Kidney epithelial cell (primary cell): ENCODE measurements around the gene VPS50. TPM values are rescaled to one million over a fixed set of nuclear protein-coding genes. Genes with fewer than 3 reads are reported as not detected.
"Not testable (repeated sequence)": the region's sequence is repeated elsewhere in the genome, so short reads cannot be mapped to it uniquely, and the experiment has no call there.

Experiments
- DNase-seq: peaks from one replicate; pipeline ENCODE4 v3.0.0-alpha.2; 2010; ENCODE audit warnings: low read depth
- H3K27me3 ChIP-seq: 2 replicates; pipeline ENCODE4 v1.6.0; 2011; ENCODE audit warnings: low read length; ENCODE audit not compliant: control insufficient read depth, insufficient read depth
- H3K36me3 ChIP-seq: 2 replicates; pipeline ENCODE4 v1.5.1; 2011; ENCODE audit warnings: low read length; ENCODE audit not compliant: control insufficient read depth, insufficient read depth
- H3K4me3 ChIP-seq: 2 replicates; pipeline ENCODE4 v1.5.1; 2011; ENCODE audit warnings: low read depth, mild to moderate bottlenecking, control low read depth, low read length
- CTCF ChIP-seq: IDR thresholded peaks from 2 replicates; pipeline ENCODE4 v1.5.1; 2011; ENCODE audit warnings: mild to moderate bottlenecking, moderate library complexity, low read length, control low read depth, inconsistent platforms; ENCODE audit not compliant: insufficient read depth, poor library complexity, severe bottlenecking
- total RNA-seq: library from RNA; depleted of rRNA; stranded (reverse); fragments of >200 nt; gene quantifications from 2 replicates; pipeline ENCODE4 v1.2.3, GENCODE V29; 2015

Gene VPS50
- total RNA-seq, 1 donor from 2014 or later = 18.3 TPM

- no peak for DNase-seq
- Histone ChIP-seq H3K27me3 (no peaks in the 10 kb centered on the region), H3K36me3 (no peaks in the 10 kb centered on the region), H3K4me3 (no peak overlapping the region)
- no peak for TF ChIP-seq CTCF
Observed at GRCh38 chr7:93307943-93308342, 75.8 kb downstream of the VPS50 start.

- Histone ChIP-seq H3K27me3 (no peaks in the 10 kb centered on the region), H3K36me3 (no peaks in the 10 kb centered on the region), H3K4me3 (no peak overlapping the region)
- no peak for TF ChIP-seq CTCF
- no peak for DNase-seq
Observed at GRCh38 chr7:93310346-93310745, 78.2 kb downstream of the VPS50 start.

DNA sequence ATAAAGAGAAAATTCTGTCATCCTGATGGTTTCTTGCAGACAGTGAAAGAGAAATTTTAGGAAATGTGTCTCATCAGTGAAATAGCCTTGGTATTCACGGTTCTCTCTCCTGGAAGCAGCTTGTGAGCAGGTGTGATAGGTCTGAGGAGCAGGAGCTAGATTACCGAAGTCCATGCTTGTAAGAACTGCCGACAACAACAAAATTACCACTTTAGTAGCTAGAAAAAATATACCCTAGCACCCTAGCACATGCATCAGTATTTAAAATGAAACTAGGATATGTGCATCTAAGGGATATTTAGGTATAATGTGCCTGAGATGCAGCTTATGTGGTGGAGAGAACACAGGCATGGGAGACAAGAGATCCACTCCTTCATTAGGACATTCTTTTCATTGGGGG, 82.3 kb downstream of the VPS50 start:
- H3K27me3 ChIP-seq = no peaks in the 10 kb centered on the region
- TF ChIP-seq CTCF = no peak
- no peak overlapping the region for H3K4me3 ChIP-seq

DNA sequence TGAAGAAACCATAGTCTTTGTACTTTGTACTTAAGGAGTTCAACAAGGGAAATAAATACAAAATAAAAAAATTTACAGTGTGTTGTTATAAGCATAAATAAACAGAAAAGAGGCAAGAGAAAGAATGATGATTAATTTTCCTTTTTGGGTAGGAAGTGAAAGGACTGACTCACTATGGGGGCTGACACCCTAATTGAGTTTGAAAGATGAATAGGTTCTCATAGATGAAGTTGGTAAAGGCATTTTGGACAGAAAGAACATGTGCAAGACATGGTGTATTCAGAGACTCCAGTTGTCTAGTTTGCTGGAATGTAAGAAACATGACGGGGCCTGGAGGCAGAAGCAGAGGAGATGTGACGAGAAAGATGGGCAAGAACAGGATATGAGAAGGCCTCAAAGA, 83.7 kb downstream of the VPS50 start:
- TF ChIP-seq CTCF = no peak
- no peaks in the 10 kb centered on the region for H3K36me3 ChIP-seq
- no peaks in the 10 kb centered on the region for H3K27me3 ChIP-seq
- H3K4me3 ChIP-seq = no peak overlapping the region
- no peak for DNase-seq

More for the DNA sequence above, 82.3 kb downstream of the VPS50 start:
- H3K36me3 ChIP-seq = no peaks in the 10 kb centered on the region
- DNase-seq = no peak

DNA sequence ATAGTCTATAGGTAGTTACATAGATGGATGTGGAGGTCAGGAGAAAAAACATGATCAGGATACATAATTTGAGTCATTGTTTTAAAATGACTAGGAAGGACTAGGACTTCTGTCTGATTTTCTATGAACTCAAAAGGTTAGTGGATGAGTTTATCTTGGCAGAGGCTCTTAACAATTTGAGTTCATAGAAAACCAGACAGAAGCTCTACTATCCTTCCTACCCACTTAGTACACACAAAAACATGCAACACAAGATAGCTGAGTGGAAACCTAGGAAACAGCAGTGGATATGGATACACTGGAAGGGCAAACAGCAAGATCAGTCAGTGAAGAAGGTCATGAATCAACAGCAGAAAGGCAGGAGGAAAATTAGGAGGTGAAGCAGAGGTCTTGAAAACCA, 84.6 kb downstream of the VPS50 start:
- no peak for DNase-seq
- TF ChIP-seq CTCF = no peak

GRCh38 chr7:93320887-93321286, 88.7 kb downstream of the VPS50 start:
- no peak for DNase-seq
- no peak for TF ChIP-seq CTCF
- Histone ChIP-seq H3K36me3 (no peaks in the 10 kb centered on the region), H3K27me3 (no peaks in the 10 kb centered on the region), H3K4me3 (no peak overlapping the region)

More for the DNA sequence above, 84.6 kb downstream of the VPS50 start:
- Histone ChIP-seq H3K36me3 (no peaks in the 10 kb centered on the region), H3K4me3 (no peak overlapping the region), H3K27me3 (no peaks in the 10 kb centered on the region)

DNA sequence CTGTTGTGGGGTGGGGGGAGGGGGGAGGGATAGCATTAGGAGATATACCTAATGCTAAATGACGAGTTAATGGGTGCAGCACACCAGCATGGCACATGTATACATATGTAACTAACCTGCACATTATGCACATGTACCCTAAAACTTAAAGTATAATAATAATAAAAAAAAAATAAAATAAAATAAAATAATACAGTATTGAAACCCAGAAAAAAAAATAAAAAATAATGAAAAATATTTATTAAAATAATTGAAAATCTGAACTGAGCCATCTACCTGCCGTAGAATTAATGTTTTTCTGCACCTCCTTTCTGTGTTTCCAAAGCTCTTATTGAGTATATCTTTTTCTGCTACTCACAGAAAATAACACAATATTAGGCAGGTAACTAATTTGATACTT, 94.1 kb downstream of the VPS50 start:
- H3K36me3 ChIP-seq, DNase-seq, H3K4me3 ChIP-seq, H3K27me3 ChIP-seq: not testable (repeated sequence)
